DND-41 (cell line): ENCODE measurements around the gene LRRC47.

Experiments
- CTCF ChIP-seq: IDR thresholded peaks from 2 replicates; pipeline ENCODE4 v1.5.1; 2012; ENCODE audit warnings: borderline replicate concordance, low read length, moderate library complexity, mild to moderate bottlenecking; ENCODE audit not compliant: poor library complexity, severe bottlenecking; ENCODE audit errors: extremely low read depth
- EZH2 ChIP-seq: IDR thresholded peaks from 3 replicates; pipeline ENCODE4 v1.6.1; 2012; ENCODE audit warnings: borderline replicate concordance, low read depth, mild to moderate bottlenecking, moderate library complexity, low read length, inconsistent platforms; ENCODE audit not compliant: severe bottlenecking

GRCh38 chr1:3831689-3832088 is 35.4 kb upstream of the LRRC47 start:
- TF ChIP-seq CTCF (no peak), EZH2 (no peak)
